Mesenchymal stem cell (in vitro differentiated cells and primary cell): ENCODE measurements around the gene LRRC17.

Experiments used
- DNase-seq: peaks from one replicate; pipeline ENCODE4 v3.0.0-alpha.2; 2013
- H2AFZ ChIP-seq: one replicate; pipeline ENCODE4 v1.6.1; 2013; ENCODE audit warnings: low read depth, mild to moderate bottlenecking, control low read depth, inconsistent platforms, low read length, moderate library complexity
- H2AK5ac ChIP-seq: 2 replicates; pipeline ENCODE4 v1.6.1; 2013; ENCODE audit warnings: low read length, moderate library complexity, mild to moderate bottlenecking, inconsistent platforms; ENCODE audit not compliant: severe bottlenecking
- H2BK120ac ChIP-seq: one replicate; pipeline ENCODE4 v1.6.1; 2013; ENCODE audit warnings: low read depth, mild to moderate bottlenecking, inconsistent platforms, low read length, moderate library complexity
- H2BK12ac ChIP-seq, 2 experiments: one replicate each; pipeline ENCODE4 v1.6.1; 2013; ENCODE audit warnings: inconsistent platforms in 2 of 2, low read length in 2 of 2, mild to moderate bottlenecking in 2 of 2, moderate library complexity in 2 of 2, control low read depth in 1 of 2
- H2BK15ac ChIP-seq: one replicate; pipeline ENCODE4 v1.6.1; 2013; ENCODE audit warnings: mild to moderate bottlenecking, low read depth, inconsistent platforms; ENCODE audit not compliant: poor library complexity, severe bottlenecking
- H2BK5ac ChIP-seq: 2 replicates; pipeline ENCODE4 v1.6.1; 2013; ENCODE audit warnings: low read depth, mild to moderate bottlenecking, low read length, control low read depth, inconsistent platforms; ENCODE audit not compliant: poor library complexity, severe bottlenecking
- H3K14ac ChIP-seq, 2 experiments: one replicate each; pipeline ENCODE4 v1.6.1; 2013; ENCODE audit warnings: inconsistent platforms in 2 of 2, low read length in 2 of 2, control low read depth in 1 of 2, mild to moderate bottlenecking in 1 of 2, moderate library complexity in 1 of 2
- H3K18ac ChIP-seq, 2 experiments: one replicate each; pipeline ENCODE4 v1.6.1; 2013; ENCODE audit warnings: inconsistent platforms in 2 of 2, low read length in 2 of 2, control low read depth in 1 of 2, low read depth in 1 of 2, mild to moderate bottlenecking in 1 of 2
- H3K23ac ChIP-seq, 2 experiments: one replicate each; pipeline ENCODE4 v1.6.1; 2013; ENCODE audit warnings: inconsistent platforms in 2 of 2, low read length in 2 of 2, mild to moderate bottlenecking in 2 of 2, moderate library complexity in 2 of 2, control low read depth in 1 of 2
- H3K27ac ChIP-seq: 2 replicates; pipeline ENCODE4 v1.5.1; 2013; ENCODE audit warnings: mild to moderate bottlenecking, moderate library complexity, low read length, control low read depth, inconsistent platforms; ENCODE audit not compliant: poor library complexity, severe bottlenecking
- H3K27me3 ChIP-seq, 2 experiments: 2 replicates each; pipeline versions ENCODE4 v1.6.1 to v1.7.0; 2013; ENCODE audit warnings: low read length in 2 of 2, mild to moderate bottlenecking in 2 of 2, moderate library complexity in 2 of 2, control low read depth in 1 of 2, inconsistent platforms in 1 of 2; ENCODE audit not compliant: control insufficient read depth in 1 of 2, insufficient read depth in 1 of 2
- H3K36me3 ChIP-seq, 2 experiments: 2 replicates each; pipeline versions ENCODE4 v1.6.1 to v1.7.0; 2013; ENCODE audit warnings: low read length in 2 of 2, control low read depth in 1 of 2, inconsistent platforms in 1 of 2, low read depth in 1 of 2, mild to moderate bottlenecking in 1 of 2; ENCODE audit not compliant: insufficient read depth in 2 of 2, control insufficient read depth in 1 of 2
- H3K4ac ChIP-seq, 2 experiments: one replicate each; pipeline ENCODE4 v1.6.1; 2013; ENCODE audit warnings: inconsistent platforms in 2 of 2, low read length in 2 of 2, mild to moderate bottlenecking in 2 of 2, moderate library complexity in 2 of 2, control low read depth in 1 of 2, low read depth in 1 of 2
- H3K4me1 ChIP-seq: 2 replicates; pipeline ENCODE4 v1.6.1; 2013; ENCODE audit warnings: low read depth, low read length, control low read depth; ENCODE audit not compliant: control insufficient read depth, insufficient read depth
- H3K4me2 ChIP-seq: 2 replicates; pipeline ENCODE4 v1.6.1; 2013; ENCODE audit warnings: low read length, mild to moderate bottlenecking, inconsistent platforms; ENCODE audit not compliant: poor library complexity, severe bottlenecking
- H3K4me3 ChIP-seq, 2 experiments: 2 replicates each; pipeline versions ENCODE4 v1.5.1 to v1.7.0; 2013; ENCODE audit warnings: low read length in 2 of 2, mild to moderate bottlenecking in 2 of 2, control low read depth in 1 of 2, low read depth in 1 of 2; ENCODE audit not compliant: insufficient read depth in 1 of 2
- H3K79me1 ChIP-seq: replicated peaks from 2 replicates; pipeline ENCODE4 v1.6.1; 2013; ENCODE audit warnings: mild to moderate bottlenecking, control low read depth, low read length, inconsistent platforms; ENCODE audit not compliant: poor library complexity, severe bottlenecking
- H3K9ac ChIP-seq: 2 replicates; pipeline ENCODE4 v1.7.0; 2013; ENCODE audit warnings: mild to moderate bottlenecking, low read length, moderate library complexity
- H3K9me3 ChIP-seq: 2 replicates; pipeline ENCODE4 v1.7.0; 2013; ENCODE audit warnings: mild to moderate bottlenecking, low read length; ENCODE audit not compliant: control insufficient read depth
- H4K8ac ChIP-seq: one replicate; pipeline ENCODE4 v1.6.1; 2013; ENCODE audit warnings: inconsistent platforms, mild to moderate bottlenecking, low read length, moderate library complexity
- H4K91ac ChIP-seq: one replicate; pipeline ENCODE4 v1.6.1; 2013; ENCODE audit warnings: mild to moderate bottlenecking, low read length, inconsistent platforms
- WGBS: methylation state at CpG from one replicate; pipeline ENCODE4 v1.1.7; 2013; ENCODE audit warnings: mixed read lengths; 5-methylcytosine and 5-hydroxymethylcytosine counted together

LRRC17 gene

DNA sequence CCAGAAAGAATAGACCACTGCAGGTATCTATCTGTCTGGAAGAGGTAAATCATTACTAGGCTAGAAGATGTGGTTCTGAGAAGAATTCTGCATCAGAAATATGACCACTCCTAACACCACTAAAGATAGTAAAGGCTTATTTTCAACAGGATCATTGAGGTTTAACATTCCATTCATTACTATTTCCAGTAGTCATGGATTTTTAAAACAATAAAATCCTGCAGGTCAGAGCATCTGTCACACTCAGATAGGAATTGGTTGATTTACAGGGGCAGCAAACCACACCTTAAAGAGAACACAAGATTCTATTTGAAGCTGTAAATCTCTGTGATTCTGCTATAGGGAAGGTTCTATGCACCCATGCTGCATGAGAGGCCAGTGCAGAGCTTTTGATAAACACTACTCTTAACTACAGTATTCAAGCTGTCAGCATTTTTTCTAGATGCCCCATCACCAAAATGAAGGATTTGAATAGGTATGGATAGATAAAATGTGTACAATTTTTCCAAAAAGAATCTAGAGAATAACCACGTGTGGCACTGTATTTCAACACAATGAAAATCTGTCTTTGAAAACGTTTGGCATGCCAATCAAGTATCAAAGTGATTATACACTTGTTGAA lies 14.6 kb downstream of the LRRC17 start:
- no peaks in the 10 kb centered on the region for H3K79me1 ChIP-seq
- no peak overlapping the region for H3K4ac ChIP-seq
- H2AFZ ChIP-seq, result no peak overlapping the region
- peaks cover 2% of the 10 kb centered on the region for H3K4me1 ChIP-seq
- no peak overlapping the region for H2BK120ac ChIP-seq
- H3K4me3 ChIP-seq, result no peak overlapping the region
- peak overlapping the region; percentile 96 for H3K27ac ChIP-seq
- no peak overlapping the region for H2BK12ac ChIP-seq
- H2AK5ac ChIP-seq, result peak overlapping the region; percentile 98
- no peak overlapping the region for H4K91ac ChIP-seq
- H3K18ac ChIP-seq, result no peak overlapping the region
- H3K9ac ChIP-seq, result no peak overlapping the region
- no peak for DNase-seq
- H3K36me3 ChIP-seq, result peaks cover 0 to under 1% of the 10 kb centered on the region in 2 experiments
- no peak overlapping the region for H3K4me2 ChIP-seq
- H4K8ac ChIP-seq, result no peak overlapping the region
- H3K14ac ChIP-seq, result no peak overlapping the region
- no peaks in the 10 kb centered on the region for H3K27me3 ChIP-seq
- H3K9me3 ChIP-seq, result no peaks in the 10 kb centered on the region
- WGBS, result 89% methylated on average over 2 of the region's 2 CpGs
- no peak overlapping the region for H3K23ac ChIP-seq
- H2BK15ac ChIP-seq, result no peak overlapping the region
- peak overlapping the region; percentile 84 for H2BK5ac ChIP-seq

DNA sequence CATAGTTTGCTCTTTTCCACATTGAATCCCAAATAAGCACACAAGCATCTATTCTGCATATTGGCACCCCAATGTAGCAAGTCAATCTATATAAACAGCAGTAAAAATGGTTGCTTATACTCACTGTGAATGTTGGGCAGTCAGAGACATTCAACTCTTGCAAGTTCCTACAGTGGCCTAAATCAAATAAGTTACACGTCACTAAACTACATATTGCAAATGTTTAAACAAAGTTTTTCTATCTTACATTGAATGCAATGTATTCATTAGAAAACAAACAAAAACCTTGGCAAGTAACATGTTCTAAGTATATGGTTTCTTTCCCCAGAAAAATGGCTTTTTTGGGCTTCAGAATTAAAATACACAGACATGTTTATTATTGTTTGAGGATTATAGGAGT lies 19.0 kb downstream of the LRRC17 start:
- no peak overlapping the region for H2BK120ac ChIP-seq
- no peak overlapping the region for H3K4me2 ChIP-seq
- peaks cover 4% of the 10 kb centered on the region for H3K4me1 ChIP-seq
- no peak overlapping the region for H3K14ac ChIP-seq
- no peak overlapping the region for H3K27ac ChIP-seq
- no CpG with 5 or more reads among the region's 1 CpG for WGBS
- H3K79me1 ChIP-seq, result no peaks in the 10 kb centered on the region
- DNase-seq, result no peak
- H3K4me3 ChIP-seq, result no peak overlapping the region
- H3K36me3 ChIP-seq, result peaks cover 0 to 7% of the 10 kb centered on the region in 2 experiments
- H3K18ac ChIP-seq, result no peak overlapping the region
- H2AFZ ChIP-seq, result no peak overlapping the region
- H3K27me3 ChIP-seq, result no peaks in the 10 kb centered on the region
- no peak overlapping the region for H3K4ac ChIP-seq
- H3K23ac ChIP-seq, result no peak overlapping the region
- no peak overlapping the region for H3K9ac ChIP-seq
- no peaks in the 10 kb centered on the region for H3K9me3 ChIP-seq
- H2AK5ac ChIP-seq, result no peak overlapping the region
- no peak overlapping the region for H4K8ac ChIP-seq
- no peak overlapping the region for H2BK5ac ChIP-seq
- no peak overlapping the region for H2BK15ac ChIP-seq
- no peak overlapping the region for H4K91ac ChIP-seq
- H2BK12ac ChIP-seq, result no peak overlapping the region

GRCh38 chr7:102933763-102934162 lies 21.0 kb downstream of the LRRC17 start:
- DNase-seq, result peak; percentile 86
- no peak overlapping the region for H3K27ac ChIP-seq
- peak overlapping the region in 1 of 2 experiments; percentile 38 for H3K18ac ChIP-seq
- no peak overlapping the region for H3K4ac ChIP-seq
- H4K8ac ChIP-seq, result peak overlapping the region; percentile 27
- no peaks in the 10 kb centered on the region for H3K27me3 ChIP-seq
- H2BK5ac ChIP-seq, result no peak overlapping the region
- H2BK120ac ChIP-seq, result no peak overlapping the region
- H4K91ac ChIP-seq, result no peak overlapping the region
- WGBS, result 56% methylated on average over 15 of the region's 15 CpGs
- H3K4me2 ChIP-seq, result no peak overlapping the region
- H3K4me1 ChIP-seq, result peaks cover 4% of the 10 kb centered on the region
- H3K79me1 ChIP-seq, result no peaks in the 10 kb centered on the region
- H2AFZ ChIP-seq, result no peak overlapping the region
- H3K14ac ChIP-seq, result no peak overlapping the region
- peaks cover 0 to 7% of the 10 kb centered on the region in 2 experiments for H3K36me3 ChIP-seq
- H2BK12ac ChIP-seq, result peak overlapping the region in 1 of 2 experiments; percentile 3
- no peak overlapping the region for H2AK5ac ChIP-seq
- peak overlapping the region in 1 of 2 experiments; percentile 70 for H3K4me3 ChIP-seq
- no peak overlapping the region for H2BK15ac ChIP-seq
- peak overlapping the region; percentile 84 for H3K9ac ChIP-seq
- H3K9me3 ChIP-seq, result no peaks in the 10 kb centered on the region
- no peak overlapping the region for H3K23ac ChIP-seq

GRCh38 chr7:102934239-102934638 lies 21.4 kb downstream of the LRRC17 start:
- DNase-seq, result no peak
- no peak overlapping the region for H2BK15ac ChIP-seq
- peaks cover 0 to 7% of the 10 kb centered on the region in 2 experiments for H3K36me3 ChIP-seq
- no peak overlapping the region for H2BK120ac ChIP-seq
- H3K18ac ChIP-seq, result peak overlapping the region in 1 of 2 experiments; percentile 38
- no peak overlapping the region for H2BK12ac ChIP-seq
- H3K79me1 ChIP-seq, result no peaks in the 10 kb centered on the region
- H3K23ac ChIP-seq, result no peak overlapping the region
- H3K9ac ChIP-seq, result peak overlapping the region; percentile 84
- H3K27me3 ChIP-seq, result no peaks in the 10 kb centered on the region
- H3K4me2 ChIP-seq, result no peak overlapping the region
- H3K4ac ChIP-seq, result peak overlapping the region in 1 of 2 experiments; percentile 63
- no peak overlapping the region for H3K14ac ChIP-seq
- WGBS, result 92% methylated on average over 8 of the region's 8 CpGs
- peak overlapping the region; percentile 70 for H4K8ac ChIP-seq
- H2AFZ ChIP-seq, result peak overlapping the region; percentile 15
- H2BK5ac ChIP-seq, result no peak overlapping the region
- no peak overlapping the region for H4K91ac ChIP-seq
- peaks cover 4% of the 10 kb centered on the region for H3K4me1 ChIP-seq
- H2AK5ac ChIP-seq, result no peak overlapping the region
- H3K27ac ChIP-seq, result no peak overlapping the region
- H3K4me3 ChIP-seq, result peak overlapping the region in 1 of 2 experiments; percentile 70
- H3K9me3 ChIP-seq, result no peaks in the 10 kb centered on the region
